B cell (primary cell): ENCODE measurements around the gene DACT1.

Source experiments
- EZH2 ChIP-seq: IDR thresholded peaks from 2 replicates; pipeline ENCODE4 v1.6.1; 2012; ENCODE audit warnings: borderline replicate concordance, low read depth, mild to moderate bottlenecking, moderate library complexity, low read length; ENCODE audit not compliant: insufficient read depth, poor library complexity, severe bottlenecking
- TF ChIP-seq, protein P1 (sequence below): fragments of 200-600 bp; IDR thresholded peaks from one replicate; pipeline ENCODE4 v1.8.0; 2022; ENCODE audit warnings: antibody characterized with exemption, mild to moderate bottlenecking

DNA sequence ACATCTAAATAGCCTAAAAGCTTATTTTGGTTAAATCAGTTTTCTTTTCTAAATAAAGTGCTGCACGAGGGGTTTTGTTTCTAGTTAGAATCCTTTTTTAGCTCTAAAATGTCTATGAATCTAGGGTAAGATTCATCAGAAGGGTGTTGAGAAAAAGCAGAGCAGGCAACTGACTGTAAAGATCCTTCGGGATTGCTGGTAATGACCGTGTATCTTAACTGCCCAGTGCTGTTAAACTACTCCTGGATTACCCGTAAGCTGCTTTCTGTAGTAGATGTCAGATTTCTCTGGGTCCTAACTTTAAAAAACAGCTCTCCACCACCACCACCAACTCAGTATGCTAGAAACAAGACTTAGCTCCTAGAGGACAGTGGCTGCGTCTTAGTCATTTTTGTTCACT lies 39.2 kb downstream of the DACT1 start:
- TF ChIP-seq, protein P1, sequence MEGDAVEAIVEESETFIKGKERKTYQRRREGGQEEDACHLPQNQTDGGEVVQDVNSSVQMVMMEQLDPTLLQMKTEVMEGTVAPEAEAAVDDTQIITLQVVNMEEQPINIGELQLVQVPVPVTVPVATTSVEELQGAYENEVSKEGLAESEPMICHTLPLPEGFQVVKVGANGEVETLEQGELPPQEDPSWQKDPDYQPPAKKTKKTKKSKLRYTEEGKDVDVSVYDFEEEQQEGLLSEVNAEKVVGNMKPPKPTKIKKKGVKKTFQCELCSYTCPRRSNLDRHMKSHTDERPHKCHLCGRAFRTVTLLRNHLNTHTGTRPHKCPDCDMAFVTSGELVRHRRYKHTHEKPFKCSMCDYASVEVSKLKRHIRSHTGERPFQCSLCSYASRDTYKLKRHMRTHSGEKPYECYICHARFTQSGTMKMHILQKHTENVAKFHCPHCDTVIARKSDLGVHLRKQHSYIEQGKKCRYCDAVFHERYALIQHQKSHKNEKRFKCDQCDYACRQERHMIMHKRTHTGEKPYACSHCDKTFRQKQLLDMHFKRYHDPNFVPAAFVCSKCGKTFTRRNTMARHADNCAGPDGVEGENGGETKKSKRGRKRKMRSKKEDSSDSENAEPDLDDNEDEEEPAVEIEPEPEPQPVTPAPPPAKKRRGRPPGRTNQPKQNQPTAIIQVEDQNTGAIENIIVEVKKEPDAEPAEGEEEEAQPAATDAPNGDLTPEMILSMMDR: no peak
- TF ChIP-seq EZH2: no peak
